Gastrocnemius medialis (tissue), 4 donors: Measurements from ENCODE around the gene EPS15. TPM values are rescaled to one million over a fixed set of nuclear protein-coding genes. Genes with fewer than 3 reads are reported as not detected.
A peak's percentile ranks its signal among the peaks of the same experiment; 100 is the strongest.
"Not testable (repeated sequence)": the region's sequence is repeated elsewhere in the genome, so short reads cannot be mapped to it uniquely, and the experiment has no call there.

ENCODE experiments used
- ATAC-seq, 2 donors: fragments of 150-250 bp; one replicate each; pipeline ENCODE4 v1.9.1; 2016
- DNase-seq, 2 donors: peaks; one replicate each; pipeline ENCODE4 v3.0.0-alpha.2; 2019
- H3K27ac ChIP-seq, 4 donors: fragments of 200-600 bp; sonication (generic); 1 replicate in 1 of 4; 2 replicates in 3 of 4; pipeline ENCODE4 v1.5.1; 2016 to 2018; ENCODE audit warnings: mild to moderate bottlenecking in 2 of 4, moderate library complexity in 1 of 4
- H3K27me3 ChIP-seq, 3 donors: fragments of 200-600 bp; sonication (generic) in 2 of 3; 1 replicate in 1 of 3; 2 replicates in 2 of 3; pipeline versions ENCODE4 v1.5.1 to v1.6.0; 2016 to 2019; ENCODE audit warnings: mild to moderate bottlenecking in 1 of 3, moderate library complexity in 1 of 3
- H3K36me3 ChIP-seq, 2 donors: fragments of 200-600 bp; sonication (generic) in 1 of 2; one replicate each; pipeline ENCODE4 v1.5.1; 2017 to 2018
- H3K4me1 ChIP-seq, 2 donors: fragments of 200-600 bp; sonication (generic) in 1 of 2; one replicate each; pipeline ENCODE4 v1.5.1; 2016 to 2017; ENCODE audit warnings: mild to moderate bottlenecking in 2 of 2
- H3K4me3 ChIP-seq, 4 donors: fragments of 200-600 bp; sonication (generic) in 3 of 4; 1 replicate in 1 of 4; 2 replicates in 3 of 4; pipeline ENCODE4 v1.5.1; 2016 to 2019; ENCODE audit warnings: mild to moderate bottlenecking in 2 of 4
- H3K9me3 ChIP-seq, 3 donors: fragments of 200-600 bp; sonication (generic) in 2 of 3; 1 replicate in 1 of 3; 2 replicates in 2 of 3; pipeline ENCODE4 v1.5.1; 2016 to 2019
- POLR2A ChIP-seq, 2 donors: fragments of 450-650 bp; IDR thresholded peaks; one replicate each; pipeline ENCODE4 v1.6.1; 2017; ENCODE audit warnings: antibody characterized with exemption in 2 of 2, mild to moderate bottlenecking in 2 of 2, moderate library complexity in 2 of 2
- in situ Hi-C, 4 donors: fragments of 200-750 bp; cut with MboI; loops; one replicate each; pipeline versions ENCODE4 v1.15.0 to v1.8.0; 2017; ENCODE audit warnings: low sequenced_read_pairs in 4 of 4
- intact Hi-C: fragments of 100-400 bp; cut with DNase I; formaldehyde crosslinking; loops from one replicate; pipeline ENCODE4 v1.15.1; 2023; ENCODE audit warnings: low total_unique reads
- total RNA-seq, 4 donors: library from RNA; depleted of rRNA; stranded (reverse); fragments of >200 nt; gene quantifications; one replicate each; pipeline versions ENCODE4 v1.1.0 to v1.2.3, GENCODE V29; 2016
- TF ChIP-seq, protein P1 (sequence below), 5 experiments: fragments of 450-650 bp in 3 of 5; fragments of 200-600 bp in 2 of 5; sonication (generic) in 2 of 5; IDR thresholded peaks in 4 of 5; conservative IDR thresholded peaks in 1 of 5; 1 replicate in 4 of 5; 2 replicates in 1 of 5; pipeline ENCODE4 v1.5.1; 2016 to 2019; ENCODE audit warnings: antibody characterized with exemption in 5 of 5, mild to moderate bottlenecking in 3 of 5, moderate library complexity in 3 of 5

Gene EPS15
- total RNA-seq, 4 donors from 2014 or later, result 44.8 to 121 (median 71.0) TPM

DNA sequence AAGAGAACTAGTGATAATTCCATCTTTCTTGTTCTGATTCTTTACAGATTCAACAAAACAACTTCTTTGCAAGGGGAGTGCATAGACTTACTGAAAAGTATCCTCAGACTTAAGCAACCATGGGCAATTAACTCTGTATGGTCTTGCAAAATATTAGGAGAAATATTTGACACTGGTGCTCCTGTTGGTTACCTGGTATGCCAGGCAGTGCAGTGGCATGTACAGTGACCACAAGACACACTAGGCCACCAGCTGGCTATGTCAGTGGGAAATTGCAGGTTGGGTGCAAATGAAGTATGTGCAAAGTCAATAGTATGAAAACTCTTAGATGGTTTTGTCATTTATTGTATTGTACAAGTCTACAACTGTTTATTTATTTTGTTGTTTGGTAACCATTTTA lies 34.5 kb downstream of the EPS15 start:
- in situ Hi-C loops (no loop called here), intact Hi-C loops (no loop called here)
- Histone ChIP-seq H3K9me3 (no peaks in the 10 kb centered on the region), H3K27ac (no peak overlapping the region), H3K27me3 (no peaks in the 10 kb centered on the region), H3K4me3 (no peak overlapping the region), H3K36me3 (no peaks in the 10 kb centered on the region), H3K4me1 (peaks cover 15 to 33% of the 10 kb centered on the region in 2 donors)
- no peak for TF ChIP-seq POLR2A (IDR thresholded peaks at IDR 0.05)
- TF ChIP-seq, protein P1, sequence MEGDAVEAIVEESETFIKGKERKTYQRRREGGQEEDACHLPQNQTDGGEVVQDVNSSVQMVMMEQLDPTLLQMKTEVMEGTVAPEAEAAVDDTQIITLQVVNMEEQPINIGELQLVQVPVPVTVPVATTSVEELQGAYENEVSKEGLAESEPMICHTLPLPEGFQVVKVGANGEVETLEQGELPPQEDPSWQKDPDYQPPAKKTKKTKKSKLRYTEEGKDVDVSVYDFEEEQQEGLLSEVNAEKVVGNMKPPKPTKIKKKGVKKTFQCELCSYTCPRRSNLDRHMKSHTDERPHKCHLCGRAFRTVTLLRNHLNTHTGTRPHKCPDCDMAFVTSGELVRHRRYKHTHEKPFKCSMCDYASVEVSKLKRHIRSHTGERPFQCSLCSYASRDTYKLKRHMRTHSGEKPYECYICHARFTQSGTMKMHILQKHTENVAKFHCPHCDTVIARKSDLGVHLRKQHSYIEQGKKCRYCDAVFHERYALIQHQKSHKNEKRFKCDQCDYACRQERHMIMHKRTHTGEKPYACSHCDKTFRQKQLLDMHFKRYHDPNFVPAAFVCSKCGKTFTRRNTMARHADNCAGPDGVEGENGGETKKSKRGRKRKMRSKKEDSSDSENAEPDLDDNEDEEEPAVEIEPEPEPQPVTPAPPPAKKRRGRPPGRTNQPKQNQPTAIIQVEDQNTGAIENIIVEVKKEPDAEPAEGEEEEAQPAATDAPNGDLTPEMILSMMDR (IDR thresholded peaks at IDR 0.05 in 4 of 5, conservative IDR thresholded peaks at IDR 0.05 in 1 of 5), result no peak
- ATAC-seq (peak in 1 of 2 donors; percentile 14), DNase-seq (no peak)

DNA sequence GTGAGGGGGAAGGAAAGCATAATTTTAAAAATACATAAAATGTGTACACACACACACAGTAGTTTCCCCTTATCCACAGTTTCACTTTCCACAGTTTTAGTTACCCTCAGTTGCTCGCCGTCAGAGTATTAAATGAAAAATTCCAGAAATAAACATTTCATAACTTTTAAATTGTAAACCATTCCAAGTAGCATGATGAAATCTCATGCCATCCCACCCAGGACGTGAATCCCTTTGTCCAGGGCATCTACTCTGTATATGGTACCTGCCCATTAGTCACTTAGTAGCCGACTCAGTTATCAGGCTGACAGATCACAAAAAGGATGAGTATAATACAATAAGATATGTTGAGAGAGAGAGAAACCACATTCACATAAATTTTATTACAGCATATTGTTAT lies 36.2 kb downstream of the EPS15 start:
- ATAC-seq (no peak), DNase-seq (no peak)
- H3K4me1 ChIP-seq, result peaks cover 8 to 19% of the 10 kb centered on the region in 2 donors
- intact Hi-C loops, result no loop called here
- no peaks in the 10 kb centered on the region for H3K36me3 ChIP-seq
- H3K9me3 ChIP-seq, result no peaks in the 10 kb centered on the region
- TF ChIP-seq POLR2A (IDR thresholded peaks at IDR 0.05), result no peak
- TF ChIP-seq, protein P1 (IDR thresholded peaks at IDR 0.05 in 4 of 5, conservative IDR thresholded peaks at IDR 0.05 in 1 of 5), result no peak
- no peak overlapping the region for H3K4me3 ChIP-seq
- H3K27ac ChIP-seq, result no peak overlapping the region
- H3K27me3 ChIP-seq, result no peaks in the 10 kb centered on the region
- in situ Hi-C loops, result no loop called here

DNA sequence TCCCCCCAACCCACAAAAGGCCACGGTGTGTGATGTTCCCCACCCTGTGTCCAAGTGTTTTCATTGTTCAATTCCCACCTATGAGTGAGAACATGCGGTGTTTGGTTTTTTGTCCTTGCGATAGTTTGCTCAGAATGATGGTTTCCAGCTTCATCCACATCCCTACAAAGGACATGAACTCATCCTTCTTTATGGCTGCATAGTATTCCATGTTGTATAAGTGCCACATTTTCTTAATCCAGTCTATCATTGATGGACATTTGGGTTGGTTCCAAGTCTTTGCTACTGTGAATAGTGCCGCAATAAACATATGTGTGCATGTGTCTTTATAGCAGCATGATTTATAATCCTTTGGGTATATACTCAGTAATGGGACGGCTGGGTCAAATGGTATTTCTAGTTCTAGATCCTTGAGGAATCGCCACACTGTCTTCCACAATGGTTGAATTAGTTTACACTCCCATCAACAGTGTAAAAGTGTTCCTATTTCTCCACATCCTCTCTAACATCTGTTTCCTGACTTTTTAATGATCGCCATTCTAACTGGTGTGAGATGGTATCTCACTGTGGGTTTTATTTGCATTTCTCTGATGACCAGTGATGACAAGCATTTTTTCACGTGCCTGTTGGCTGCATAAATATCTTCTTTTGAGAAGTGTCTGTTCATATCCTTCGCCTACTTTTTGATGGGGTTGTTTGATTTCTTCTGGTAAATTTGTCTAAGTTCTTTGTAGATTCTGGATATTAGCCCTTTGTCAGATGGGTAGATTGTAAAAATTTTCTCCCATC lies 44.0 kb downstream of the EPS15 start:
- peaks cover 0 to 17% of the 10 kb centered on the region in 2 donors for H3K36me3 ChIP-seq
- H3K27ac ChIP-seq, DNase-seq, H3K4me3 ChIP-seq, in situ Hi-C loops, ATAC-seq, H3K9me3 ChIP-seq, intact Hi-C loops, H3K27me3 ChIP-seq: not testable (repeated sequence)
- peaks cover 14 to 15% of the 10 kb centered on the region in 2 donors for H3K4me1 ChIP-seq

GRCh38 chr1:51473331-51474115 lies 45.5 kb downstream of the EPS15 start:
- intact Hi-C loops (no loop called here), in situ Hi-C loops (no loop called here)
- Histone ChIP-seq H3K27ac (peak overlapping the region; percentile 17 to 32 (median 25)), H3K4me1 (peaks cover 14 to 15% of the 10 kb centered on the region in 2 donors), H3K4me3 (no peak overlapping the region), H3K9me3 (no peaks in the 10 kb centered on the region), H3K27me3 (no peaks in the 10 kb centered on the region), H3K36me3 (peaks cover 0 to 24% of the 10 kb centered on the region in 2 donors)
- DNase-seq (no peak), ATAC-seq (no peak)
- no peak for TF ChIP-seq POLR2A (IDR thresholded peaks at IDR 0.05)
- TF ChIP-seq, protein P1 (IDR thresholded peaks at IDR 0.05 in 4 of 5, conservative IDR thresholded peaks at IDR 0.05 in 1 of 5), result no peak

DNA sequence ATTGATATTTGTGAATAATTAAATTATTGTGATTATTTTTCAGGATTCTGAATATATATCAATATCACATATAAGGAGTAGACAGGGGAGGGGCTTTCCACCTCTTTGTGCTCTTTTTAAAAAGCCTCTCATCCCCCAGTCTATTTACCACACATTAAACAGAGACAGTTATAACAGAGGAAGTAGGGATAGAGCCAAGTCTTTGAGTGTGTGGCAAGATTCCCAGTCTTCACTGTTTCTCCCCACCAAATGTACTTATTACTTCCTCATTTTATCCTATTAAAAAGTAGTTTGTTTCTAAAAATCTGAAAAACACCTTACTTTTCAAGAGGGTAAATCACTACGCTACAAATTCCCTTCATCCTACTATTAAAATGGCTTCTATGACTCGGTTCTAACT lies 46.7 kb downstream of the EPS15 start:
- Histone ChIP-seq H3K36me3 (peaks cover 0 to 35% of the 10 kb centered on the region in 2 donors), H3K27ac (peak overlapping the region in 1 of 4 donors; percentile 10)
- intact Hi-C loops, result no loop called here

More for the DNA sequence above, 46.7 kb downstream of the EPS15 start:
- Histone ChIP-seq H3K27me3 (no peaks in the 10 kb centered on the region), H3K9me3 (no peaks in the 10 kb centered on the region), H3K4me1 (peaks cover 14 to 15% of the 10 kb centered on the region in 2 donors), H3K4me3 (no peak overlapping the region)
- TF ChIP-seq, protein P1 (IDR thresholded peaks at IDR 0.05 in 4 of 5, conservative IDR thresholded peaks at IDR 0.05 in 1 of 5), result no peak
- no peak for TF ChIP-seq POLR2A (IDR thresholded peaks at IDR 0.05)
- ATAC-seq (no peak), DNase-seq (no peak)
- in situ Hi-C loops, result no loop called here
